ENCODE data around the gene ZNF445.
"Not testable (repeated sequence)": the region's sequence is repeated elsewhere in the genome, so short reads cannot be mapped to it uniquely, and the experiment has no call there.

The ZNF445 gene

DNA sequence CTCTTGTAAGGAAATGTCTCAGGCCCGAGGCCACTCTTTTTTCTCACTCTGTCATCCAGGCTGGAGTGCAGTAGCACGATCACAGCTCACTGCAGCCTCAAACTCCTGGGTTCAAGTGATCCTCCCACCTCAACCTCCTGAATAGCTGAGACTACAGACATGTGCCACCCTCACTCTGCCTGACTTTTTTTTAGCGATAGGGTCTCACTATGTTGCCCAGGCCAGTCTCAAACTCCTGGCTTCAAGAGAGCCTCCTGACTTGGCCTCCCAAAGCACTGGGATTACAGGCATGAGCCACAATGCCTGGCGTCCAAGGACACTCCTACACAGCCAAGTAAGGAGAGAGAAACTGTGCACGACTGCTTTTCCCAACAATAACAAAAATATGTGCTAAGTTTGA lies 7.6 kb downstream of the ZNF445 start:
- Histone ChIP-seq H3K79me2 (ENCODE audit: control insufficient read depth, low read length) (peaks cover 56% of the 10 kb centered on the region), H3K27ac (ENCODE audit: low read depth, low read length) (no peak overlapping the region), H3K4me2 (ENCODE audit: low read length) (no peak overlapping the region), H3K36me3 (ENCODE audit: control insufficient read depth, low read length) (peaks cover 24% of the 10 kb centered on the region), H3K4me1 (ENCODE audit: control insufficient read depth, low read length) (peaks cover 22% of the 10 kb centered on the region), H3F3A (ENCODE audit: control insufficient read depth, insufficient read depth) (no peaks in the 10 kb centered on the region), H4K20me1 (ENCODE audit: control insufficient read depth, insufficient read depth, low read depth, low read length) (no peaks in the 10 kb centered on the region; the same call in 1 of the 2 replicates), H3K4me3 (ENCODE audit: low read length) (no peak overlapping the region), H3K9me2 (replicated peaks; ENCODE audit: control insufficient read depth, low read length) (no peaks in the 10 kb centered on the region), H3K27me3 (ENCODE audit: control insufficient read depth, low read length) (no peaks in the 10 kb centered on the region), H3K9me3 (ENCODE audit: control insufficient read depth, insufficient read depth, low read length) (no peaks in the 10 kb centered on the region)
- TF ChIP-seq, protein P1, sequence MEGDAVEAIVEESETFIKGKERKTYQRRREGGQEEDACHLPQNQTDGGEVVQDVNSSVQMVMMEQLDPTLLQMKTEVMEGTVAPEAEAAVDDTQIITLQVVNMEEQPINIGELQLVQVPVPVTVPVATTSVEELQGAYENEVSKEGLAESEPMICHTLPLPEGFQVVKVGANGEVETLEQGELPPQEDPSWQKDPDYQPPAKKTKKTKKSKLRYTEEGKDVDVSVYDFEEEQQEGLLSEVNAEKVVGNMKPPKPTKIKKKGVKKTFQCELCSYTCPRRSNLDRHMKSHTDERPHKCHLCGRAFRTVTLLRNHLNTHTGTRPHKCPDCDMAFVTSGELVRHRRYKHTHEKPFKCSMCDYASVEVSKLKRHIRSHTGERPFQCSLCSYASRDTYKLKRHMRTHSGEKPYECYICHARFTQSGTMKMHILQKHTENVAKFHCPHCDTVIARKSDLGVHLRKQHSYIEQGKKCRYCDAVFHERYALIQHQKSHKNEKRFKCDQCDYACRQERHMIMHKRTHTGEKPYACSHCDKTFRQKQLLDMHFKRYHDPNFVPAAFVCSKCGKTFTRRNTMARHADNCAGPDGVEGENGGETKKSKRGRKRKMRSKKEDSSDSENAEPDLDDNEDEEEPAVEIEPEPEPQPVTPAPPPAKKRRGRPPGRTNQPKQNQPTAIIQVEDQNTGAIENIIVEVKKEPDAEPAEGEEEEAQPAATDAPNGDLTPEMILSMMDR (IDR thresholded peaks at IDR 0.05; ENCODE audit: low read depth, low read length, poor library complexity, severe bottlenecking): no peak
- TF ChIP-seq EZH2phosphoT487 (IDR thresholded peaks at IDR 0.05; ENCODE audit: borderline replicate concordance, low read length): no peak

DNA sequence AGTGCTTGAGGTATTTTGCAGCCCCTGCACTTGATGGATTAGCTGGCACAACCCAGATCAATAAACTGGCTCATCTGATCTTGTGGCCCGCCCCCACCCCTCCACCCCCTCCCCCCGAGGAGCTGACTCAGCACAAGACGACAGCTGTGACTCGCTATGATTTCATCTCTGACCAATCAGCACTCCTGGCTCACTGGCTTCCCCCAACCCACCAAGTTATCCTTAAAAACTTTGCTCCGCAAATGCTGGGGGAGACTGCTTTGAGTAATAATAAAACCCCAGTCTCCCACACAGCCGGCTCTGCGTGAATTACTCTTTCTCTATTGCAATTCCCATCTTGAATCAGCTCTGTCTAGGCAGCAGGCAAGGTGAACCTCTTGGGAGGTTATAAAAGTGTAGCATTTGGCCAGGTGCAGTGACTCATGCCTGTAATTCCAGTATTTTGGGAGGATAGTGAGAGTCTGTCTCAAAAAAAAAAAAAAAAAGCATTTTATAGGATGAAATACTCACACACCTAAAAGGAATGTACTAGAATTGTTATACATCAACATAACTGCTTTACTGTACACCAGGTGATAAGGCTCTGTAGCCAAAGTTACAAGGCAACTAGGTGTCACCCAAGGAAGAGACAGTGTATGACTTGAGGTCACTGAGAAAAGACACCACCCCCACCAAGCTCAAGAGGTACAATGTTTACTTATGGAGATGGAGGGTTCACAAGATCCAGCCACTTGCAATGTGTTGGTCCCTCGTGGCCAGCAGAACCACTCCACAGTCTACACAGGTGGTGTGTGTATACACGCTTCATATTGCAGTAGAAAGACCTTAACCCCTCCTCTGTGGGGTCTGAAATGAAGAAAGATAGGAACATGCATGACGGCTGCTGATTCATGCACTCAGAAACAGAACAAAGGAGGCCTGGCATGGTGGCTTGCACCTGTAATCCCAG lies 8.6 kb downstream of the ZNF445 start:
- peaks cover 45% of the 10 kb centered on the region for H3K79me2 ChIP-seq (ENCODE audit: control insufficient read depth, low read length)
- no peak overlapping the region for H3K4me3 ChIP-seq (ENCODE audit: low read length)
- no peaks in the 10 kb centered on the region for H3K27me3 ChIP-seq (ENCODE audit: control insufficient read depth, low read length)
- peaks cover 32% of the 10 kb centered on the region for H3K36me3 ChIP-seq (ENCODE audit: control insufficient read depth, low read length)
- no peak overlapping the region for H3K27ac ChIP-seq (ENCODE audit: low read depth, low read length)
- no peaks in the 10 kb centered on the region for H3K9me3 ChIP-seq (ENCODE audit: control insufficient read depth, insufficient read depth, low read length)
- no peaks in the 10 kb centered on the region for H3F3A ChIP-seq (ENCODE audit: control insufficient read depth, insufficient read depth)
- TF ChIP-seq, protein P1 (IDR thresholded peaks at IDR 0.05; ENCODE audit: low read depth, low read length, poor library complexity, severe bottlenecking): no peak
- no peak for TF ChIP-seq EZH2phosphoT487 (IDR thresholded peaks at IDR 0.05; ENCODE audit: borderline replicate concordance, low read length)
- peaks cover 22% of the 10 kb centered on the region for H3K4me1 ChIP-seq (ENCODE audit: control insufficient read depth, low read length)
- H4K20me1 ChIP-seq (ENCODE audit: control insufficient read depth, insufficient read depth, low read depth, low read length): no peaks in the 10 kb centered on the region; the same call in 1 of the 2 replicates
- H3K4me2 ChIP-seq (ENCODE audit: low read length): no peak overlapping the region
- no peaks in the 10 kb centered on the region for H3K9me2 ChIP-seq (replicated peaks; ENCODE audit: control insufficient read depth, low read length)

DNA sequence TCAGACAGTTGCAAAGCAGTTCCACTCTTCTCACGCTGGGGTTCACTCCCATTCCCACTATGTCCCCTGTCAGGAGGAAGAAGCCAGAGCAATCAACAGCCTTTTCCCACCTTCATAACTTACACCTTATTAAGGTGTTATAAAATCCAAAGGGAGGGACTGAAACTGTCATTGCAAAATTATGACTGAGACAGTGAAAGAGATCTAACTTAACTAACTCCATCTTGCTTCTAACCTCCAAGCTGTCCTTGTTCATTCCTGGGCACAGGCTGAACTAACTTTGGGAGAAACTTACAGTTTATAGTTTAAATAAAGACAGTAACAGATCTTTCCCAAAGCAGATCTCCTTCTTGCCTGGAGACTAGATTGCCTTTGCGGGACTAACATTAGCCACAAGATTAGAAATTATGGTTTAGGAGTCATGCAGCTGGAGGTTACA lies 9.4 kb downstream of the ZNF445 start:
- peaks cover 39% of the 10 kb centered on the region for H3K79me2 ChIP-seq (ENCODE audit: control insufficient read depth, low read length)
- H3K9me2 ChIP-seq (replicated peaks; ENCODE audit: control insufficient read depth, low read length); H3K4me3 ChIP-seq (ENCODE audit: low read length); H4K20me1 ChIP-seq (ENCODE audit: control insufficient read depth, insufficient read depth, low read depth, low read length); H3K9me3 ChIP-seq (ENCODE audit: control insufficient read depth, insufficient read depth, low read length); H3K27me3 ChIP-seq (ENCODE audit: control insufficient read depth, low read length); H3F3A ChIP-seq (ENCODE audit: control insufficient read depth, insufficient read depth); H3K4me2 ChIP-seq (ENCODE audit: low read length); H3K27ac ChIP-seq (ENCODE audit: low read depth, low read length): not testable (repeated sequence)
- peaks cover 37% of the 10 kb centered on the region for H3K36me3 ChIP-seq (ENCODE audit: control insufficient read depth, low read length)
- H3K4me1 ChIP-seq (ENCODE audit: control insufficient read depth, low read length): peaks cover 22% of the 10 kb centered on the region

- H3K4me1 ChIP-seq (ENCODE audit: control insufficient read depth, low read length): peaks cover 13% of the 10 kb centered on the region
- TF ChIP-seq EZH2phosphoT487 (IDR thresholded peaks at IDR 0.05; ENCODE audit: borderline replicate concordance, low read length): no peak
- TF ChIP-seq, protein P1 (IDR thresholded peaks at IDR 0.05; ENCODE audit: low read depth, low read length, poor library complexity, severe bottlenecking): no peak
- H3K27me3 ChIP-seq (ENCODE audit: control insufficient read depth, low read length): no peaks in the 10 kb centered on the region
- H3F3A ChIP-seq (ENCODE audit: control insufficient read depth, insufficient read depth): no peaks in the 10 kb centered on the region
- no peaks in the 10 kb centered on the region; the same call in 1 of the 2 replicates for H4K20me1 ChIP-seq (ENCODE audit: control insufficient read depth, insufficient read depth, low read depth, low read length)
- no peak overlapping the region for H3K4me2 ChIP-seq (ENCODE audit: low read length)
- no peaks in the 10 kb centered on the region; the same call in 1 of the 2 replicates for H3K9me3 ChIP-seq (ENCODE audit: control insufficient read depth, insufficient read depth, low read length)
- H3K36me3 ChIP-seq (ENCODE audit: control insufficient read depth, low read length): peaks cover 37% of the 10 kb centered on the region
- H3K27ac ChIP-seq (ENCODE audit: low read depth, low read length): no peak overlapping the region
- no peaks in the 10 kb centered on the region for H3K9me2 ChIP-seq (replicated peaks; ENCODE audit: control insufficient read depth, low read length)
- H3K79me2 ChIP-seq (ENCODE audit: control insufficient read depth, low read length): peaks cover 30% of the 10 kb centered on the region
- no peak overlapping the region for H3K4me3 ChIP-seq (ENCODE audit: low read length)
Observed at GRCh38 chr3:44467241-44467640, 10.2 kb downstream of the ZNF445 start.

DNA sequence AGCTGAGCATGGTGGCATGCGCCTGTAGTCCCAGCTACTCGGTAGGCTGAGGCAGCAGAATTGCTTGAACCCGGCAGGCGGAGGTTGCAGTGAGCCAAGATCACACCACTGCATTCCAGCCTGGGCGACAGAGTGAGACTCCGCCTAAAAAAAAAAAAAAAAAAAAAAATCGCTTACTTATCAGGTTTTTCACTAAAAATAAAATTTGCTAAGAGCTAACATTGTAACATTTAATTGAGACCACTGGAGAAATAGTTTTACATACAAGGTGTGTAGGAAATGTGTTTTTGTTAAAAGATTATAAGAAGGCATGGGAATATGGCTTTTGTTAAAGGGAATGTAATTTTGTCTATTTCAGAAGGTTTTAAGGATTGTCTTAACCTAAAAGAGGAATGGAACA lies 12.6 kb downstream of the ZNF445 start:
- H4K20me1 ChIP-seq (ENCODE audit: control insufficient read depth, insufficient read depth, low read depth, low read length); H3K79me2 ChIP-seq (ENCODE audit: control insufficient read depth, low read length): not testable (repeated sequence)

More for the DNA sequence above, 12.6 kb downstream of the ZNF445 start:
- Histone ChIP-seq H3K36me3 (ENCODE audit: control insufficient read depth, low read length) (peaks cover 44% of the 10 kb centered on the region), H3K9me3 (ENCODE audit: control insufficient read depth, insufficient read depth, low read length) (peaks cover 21% of the 10 kb centered on the region)
- H3K27ac ChIP-seq (ENCODE audit: low read depth, low read length); H3K4me1 ChIP-seq (ENCODE audit: control insufficient read depth, low read length); H3K4me3 ChIP-seq (ENCODE audit: low read length); H3K9me2 ChIP-seq (replicated peaks; ENCODE audit: control insufficient read depth, low read length); H3F3A ChIP-seq (ENCODE audit: control insufficient read depth, insufficient read depth); H3K27me3 ChIP-seq (ENCODE audit: control insufficient read depth, low read length); H3K4me2 ChIP-seq (ENCODE audit: low read length): not testable (repeated sequence)

Data from DOHH2 (cell line).